T47D (cell line): ENCODE measurements around the gene RAMACL.

Source experiments
- DNase-seq, 2 experiments: peaks; one replicate each; pipeline versions ENCODE4 v3.0.0 to v3.0.0-alpha.2; 2011 to 2012; ENCODE audit warnings: low read depth in 1 of 2, low spot score in 1 of 2
- JUND ChIP-seq: IDR thresholded peaks from 2 replicates; pipeline ENCODE4 v1.6.1; 2012; ENCODE audit warnings: low read depth
- in situ Hi-C: cut with HindIII; loops from 2 replicates; pipeline ENCODE4 v1.10.0; 2016; ENCODE audit warnings: low sequenced_read_pairs, low pct_unique_long_range_greater_than_20kb

Gene RAMACL

GRCh38 chr6:166533205-166533824, 53.2 kb downstream of the RAMACL start:
- in situ Hi-C loops, result no loop called here
- no peak for TF ChIP-seq JUND
- DNase-seq, result no peak
